Right lobe of liver (tissue), 6 donors: ENCODE results near the gene SKAP2. TPM values are rescaled to one million over a fixed set of nuclear protein-coding genes. Genes with fewer than 3 reads are reported as not detected.

ENCODE experiments used
- ATAC-seq, 4 donors: fragments of 200-7000 bp; cut with Tn5 transposase; one replicate each; pipeline ENCODE4 v1.9.1; 2020; ENCODE audit warnings: mild to moderate bottlenecking in 4 of 4, moderate library complexity in 4 of 4
- DNase-seq, 3 donors: peaks; one replicate each; pipeline ENCODE4 v3.0.0-alpha.2; 2020
- H3K27ac ChIP-seq, 3 donors: fragments of 200-600 bp; one replicate each; pipeline ENCODE4 v1.8.0; 2022
- H3K27me3 ChIP-seq, 2 donors: fragments of 200-600 bp; one replicate each; pipeline ENCODE4 v1.8.0; 2022
- H3K36me3 ChIP-seq, 4 donors: fragments of 200-600 bp; sonication (generic) in 1 of 4; one replicate each; pipeline versions ENCODE4 v1.5.1 to v1.8.0; 2017 to 2022; ENCODE audit warnings: control low read depth in 1 of 4
- H3K4me1 ChIP-seq, 4 donors: fragments of 200-600 bp; sonication (generic) in 1 of 4; one replicate each; pipeline versions ENCODE4 v1.5.1 to v1.8.0; 2017 to 2022; ENCODE audit warnings: control low read depth in 1 of 4
- H3K4me3 ChIP-seq, 3 donors: fragments of 200-600 bp; one replicate each; pipeline ENCODE4 v1.8.0; 2022
- H3K9me3 ChIP-seq, 4 donors: fragments of 200-600 bp; sonication (generic) in 1 of 4; one replicate each; pipeline versions ENCODE4 v1.5.1 to v1.8.0; 2017 to 2022; ENCODE audit warnings: control low read depth in 1 of 4
- POLR2A ChIP-seq: fragments of 450-650 bp; IDR thresholded peaks from one replicate; pipeline ENCODE4 v1.6.1; 2017; ENCODE audit warnings: antibody characterized with exemption, mild to moderate bottlenecking
- WGBS: methylation state at CpG from one replicate; pipeline ENCODE4 v1.1.6; 2018; ENCODE audit warnings: low coverage, low lambda C conversion rate; ENCODE audit not compliant: insufficient coverage; ENCODE audit errors: missing lambda C conversion rate; 5-methylcytosine and 5-hydroxymethylcytosine counted together
- intact Hi-C, 2 donors: fragments of 100-400 bp; cut with DNase I; formaldehyde crosslinking; loops; one replicate each; pipeline versions ENCODE4 v1.11.2 to v1.14.1; 2022
- total RNA-seq, 6 experiments: library from RNA; depleted of rRNA in 2 of 6; stranded (reverse); fragments of >200 nt in 2 of 6; fragmentation: NEBNext Ultra II Directional in 3 of 6; extraction: Animal tissue kit (Norgen Biotek cat#: 25700) in 3 of 6; gene quantifications; one replicate each; pipeline versions ENCODE4 v1.1.0 to v1.2.4, GENCODE V29; 2016 to 2023
- TF ChIP-seq, protein P1 (sequence below), 4 donors: fragments of 200-600 bp in 3 of 4; fragments of 450-650 bp in 1 of 4; IDR thresholded peaks; one replicate each; pipeline versions ENCODE4 v1.5.1 to v1.8.0; 2016 to 2022; ENCODE audit warnings: antibody characterized with exemption in 4 of 4, mild to moderate bottlenecking in 2 of 4
- donor health status: DM: no; HTN: yes; CAD: no.
- donor health status: DM: no; HTN: no; CAD: no.
- donor health status: DM: no; HTN: no; CAD: no.
- donor health status: DM: no; HTN: yes; CAD: no.
- donor health status: DM: no; HTN: yes; CAD: no.

Gene SKAP2
- total RNA-seq, 6 experiments from 2014 or later: 4.7 to 19.6 (median 9.0) TPM

DNA sequence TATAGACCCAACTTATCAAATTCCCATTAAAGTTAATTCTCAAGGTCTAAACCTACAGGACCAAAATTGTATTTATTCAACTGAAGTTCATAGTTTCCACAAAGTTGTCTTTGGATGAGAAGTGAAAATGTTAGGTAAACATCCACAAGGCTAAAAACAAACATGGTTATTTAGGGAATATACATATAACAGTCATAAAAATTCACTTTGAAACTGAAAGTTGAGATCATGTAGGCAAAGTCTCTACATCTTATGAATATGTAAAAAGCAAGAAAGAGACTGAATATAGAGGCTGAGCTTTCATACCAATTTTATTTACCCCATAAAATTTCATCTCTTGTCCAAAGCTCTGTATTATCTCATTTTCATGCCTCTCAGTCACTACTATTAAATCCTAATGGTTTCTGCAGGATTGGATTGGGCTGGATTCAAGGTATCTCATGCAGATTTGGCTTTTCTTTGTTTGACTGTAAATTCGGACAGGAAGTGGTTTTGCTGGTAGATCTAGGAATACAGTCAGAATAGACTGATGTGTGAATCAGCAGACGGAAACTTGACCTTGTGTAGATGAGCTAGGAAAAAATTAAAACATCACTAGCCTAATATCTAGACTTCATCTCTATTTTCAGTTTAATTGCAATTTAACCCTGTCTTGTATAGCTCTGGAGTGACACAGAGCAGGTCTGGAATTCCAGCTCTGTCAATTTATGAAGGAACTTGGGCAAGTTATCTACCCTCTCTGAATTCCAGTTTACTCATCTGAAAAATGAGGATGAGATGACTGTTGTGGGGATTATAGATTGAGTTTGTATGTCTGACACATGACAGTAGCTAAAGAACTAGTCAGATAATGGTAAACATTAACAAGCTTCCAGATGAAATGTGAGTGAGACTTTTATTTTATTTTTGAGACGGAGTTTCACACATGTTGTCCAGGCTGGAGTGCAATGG, 27.3 kb upstream of the SKAP2 start:
- no peak for DNase-seq
- no peak overlapping the region for H3K27ac ChIP-seq
- no peak for ATAC-seq
- WGBS: 57% methylated on average over 3 of the region's 3 CpGs
- intact Hi-C loops: no loop called here
- H3K27me3 ChIP-seq: no peaks in the 10 kb centered on the region
- no peaks in the 10 kb centered on the region for H3K9me3 ChIP-seq
- no peaks in the 10 kb centered on the region for H3K36me3 ChIP-seq
- no peaks in the 10 kb centered on the region for H3K4me1 ChIP-seq
- no peak for TF ChIP-seq POLR2A
- TF ChIP-seq, protein P1, sequence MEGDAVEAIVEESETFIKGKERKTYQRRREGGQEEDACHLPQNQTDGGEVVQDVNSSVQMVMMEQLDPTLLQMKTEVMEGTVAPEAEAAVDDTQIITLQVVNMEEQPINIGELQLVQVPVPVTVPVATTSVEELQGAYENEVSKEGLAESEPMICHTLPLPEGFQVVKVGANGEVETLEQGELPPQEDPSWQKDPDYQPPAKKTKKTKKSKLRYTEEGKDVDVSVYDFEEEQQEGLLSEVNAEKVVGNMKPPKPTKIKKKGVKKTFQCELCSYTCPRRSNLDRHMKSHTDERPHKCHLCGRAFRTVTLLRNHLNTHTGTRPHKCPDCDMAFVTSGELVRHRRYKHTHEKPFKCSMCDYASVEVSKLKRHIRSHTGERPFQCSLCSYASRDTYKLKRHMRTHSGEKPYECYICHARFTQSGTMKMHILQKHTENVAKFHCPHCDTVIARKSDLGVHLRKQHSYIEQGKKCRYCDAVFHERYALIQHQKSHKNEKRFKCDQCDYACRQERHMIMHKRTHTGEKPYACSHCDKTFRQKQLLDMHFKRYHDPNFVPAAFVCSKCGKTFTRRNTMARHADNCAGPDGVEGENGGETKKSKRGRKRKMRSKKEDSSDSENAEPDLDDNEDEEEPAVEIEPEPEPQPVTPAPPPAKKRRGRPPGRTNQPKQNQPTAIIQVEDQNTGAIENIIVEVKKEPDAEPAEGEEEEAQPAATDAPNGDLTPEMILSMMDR (IDR thresholded peaks at IDR 0.05): no peak
- H3K4me3 ChIP-seq: no peak overlapping the region

DNA sequence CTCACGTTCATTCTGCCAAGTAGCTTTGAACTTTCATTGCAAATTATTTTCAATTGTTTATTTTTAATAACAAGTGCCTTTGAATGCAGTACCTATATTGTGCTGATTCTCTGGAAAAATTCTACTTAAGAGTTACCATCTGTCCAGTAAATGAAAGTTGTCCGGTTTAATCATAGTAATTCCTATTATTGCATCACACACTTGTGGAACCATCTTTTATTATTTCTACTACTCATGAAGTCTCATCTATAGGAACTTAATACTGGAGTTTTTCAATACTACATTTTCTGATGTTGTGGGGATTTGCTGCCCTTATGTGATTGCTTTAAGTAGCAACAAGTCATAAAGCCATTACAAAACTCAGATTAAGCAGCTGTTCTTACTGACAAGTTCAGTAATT, 16.5 kb upstream of the SKAP2 start:
- Histone ChIP-seq H3K4me3 (no peak overlapping the region), H3K27ac (no peak overlapping the region), H3K36me3 (no peaks in the 10 kb centered on the region), H3K9me3 (no peaks in the 10 kb centered on the region), H3K27me3 (no peaks in the 10 kb centered on the region), H3K4me1 (no peaks in the 10 kb centered on the region)
- DNase-seq (no peak), ATAC-seq (no peak)
- 75% methylated on average over 2 of the region's 2 CpGs for WGBS
- TF ChIP-seq POLR2A: no peak
- TF ChIP-seq, protein P1 (IDR thresholded peaks at IDR 0.05): no peak
- intact Hi-C loops: no loop called here

DNA sequence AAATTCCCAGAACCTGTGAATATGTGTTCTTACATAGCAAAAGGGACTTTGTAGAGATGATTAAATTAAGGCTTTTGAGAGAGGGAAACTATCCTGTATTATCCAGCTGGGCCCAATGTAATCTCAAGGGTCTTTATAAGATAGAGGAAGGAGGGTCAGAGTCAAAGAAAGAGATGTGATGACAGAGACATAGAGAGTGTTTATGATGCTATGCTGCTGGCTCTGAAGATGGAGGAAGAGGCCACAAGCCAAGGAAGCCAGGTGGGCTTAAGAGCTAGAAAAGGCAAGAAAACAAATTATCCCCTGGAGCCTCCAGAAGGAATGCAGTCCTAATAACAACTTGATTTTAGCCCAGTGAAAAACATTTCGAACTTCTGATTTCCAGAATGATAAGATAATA, 15.3 kb upstream of the SKAP2 start:
- no peak for TF ChIP-seq POLR2A
- TF ChIP-seq, protein P1 (IDR thresholded peaks at IDR 0.05): no peak
- Histone ChIP-seq H3K27me3 (no peaks in the 10 kb centered on the region), H3K36me3 (no peaks in the 10 kb centered on the region), H3K4me1 (no peaks in the 10 kb centered on the region), H3K9me3 (no peaks in the 10 kb centered on the region), H3K4me3 (no peak overlapping the region), H3K27ac (no peak overlapping the region)
- 62% methylated on average over 1 of the region's 1 CpG for WGBS
- intact Hi-C loops: no loop called here
- DNase-seq (no peak), ATAC-seq (no peak)

DNA sequence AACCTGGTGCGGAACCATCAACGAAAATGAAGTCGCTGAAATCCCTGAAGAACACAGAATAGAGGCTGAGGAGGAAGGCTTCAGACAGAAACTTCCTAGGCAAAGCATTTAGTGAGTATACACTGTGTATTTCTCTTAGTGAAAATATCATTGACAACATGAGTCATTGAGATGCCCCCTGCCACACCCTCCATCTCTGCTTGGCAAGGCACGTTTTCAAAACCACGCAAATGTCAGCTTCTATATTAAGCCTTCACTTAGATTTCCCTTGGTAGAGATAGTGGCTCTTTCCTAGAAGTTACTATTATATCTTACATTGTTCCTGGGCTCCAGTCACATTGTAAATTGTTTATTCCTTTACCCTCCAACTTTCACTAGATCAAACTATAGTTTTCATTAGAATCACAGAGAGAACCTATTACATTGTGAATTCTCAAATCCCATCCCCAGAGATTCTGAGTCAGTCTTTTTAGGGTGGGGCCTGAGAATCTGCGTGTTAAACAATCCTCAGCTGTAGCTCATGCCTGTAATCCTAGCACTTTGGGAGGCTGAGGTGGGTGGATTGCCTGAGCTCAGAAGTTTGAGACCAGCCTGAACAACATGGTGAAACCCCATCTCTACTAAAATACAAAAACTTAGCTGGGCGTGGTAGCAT, 4.6 kb upstream of the SKAP2 start:
- H3K27me3 ChIP-seq: no peaks in the 10 kb centered on the region
- no peaks in the 10 kb centered on the region for H3K36me3 ChIP-seq
- H3K4me3 ChIP-seq: no peak overlapping the region
- intact Hi-C loops: no loop called here
- 73% methylated on average over 7 of the region's 7 CpGs for WGBS
- peaks cover 0 to 3% (median 0%) of the 10 kb centered on the region in 4 donors for H3K4me1 ChIP-seq
- no peak for DNase-seq
- H3K27ac ChIP-seq: no peak overlapping the region
- H3K9me3 ChIP-seq: no peaks in the 10 kb centered on the region
- TF ChIP-seq, protein P1 (IDR thresholded peaks at IDR 0.05): no peak
- TF ChIP-seq POLR2A: no peak
- no peak for ATAC-seq
